GM19395 (cell line): ENCODE results near the gene ZNF528.

Experiments used
- ATAC-seq: cut with Tn5 transposase; IDR thresholded peaks from one replicate; pipeline ENCODE4 v1.9.1; 2021; ENCODE audit warnings: mild to moderate bottlenecking, moderate library complexity; ENCODE audit not compliant: unreplicated experiment

The ZNF528 gene

DNA sequence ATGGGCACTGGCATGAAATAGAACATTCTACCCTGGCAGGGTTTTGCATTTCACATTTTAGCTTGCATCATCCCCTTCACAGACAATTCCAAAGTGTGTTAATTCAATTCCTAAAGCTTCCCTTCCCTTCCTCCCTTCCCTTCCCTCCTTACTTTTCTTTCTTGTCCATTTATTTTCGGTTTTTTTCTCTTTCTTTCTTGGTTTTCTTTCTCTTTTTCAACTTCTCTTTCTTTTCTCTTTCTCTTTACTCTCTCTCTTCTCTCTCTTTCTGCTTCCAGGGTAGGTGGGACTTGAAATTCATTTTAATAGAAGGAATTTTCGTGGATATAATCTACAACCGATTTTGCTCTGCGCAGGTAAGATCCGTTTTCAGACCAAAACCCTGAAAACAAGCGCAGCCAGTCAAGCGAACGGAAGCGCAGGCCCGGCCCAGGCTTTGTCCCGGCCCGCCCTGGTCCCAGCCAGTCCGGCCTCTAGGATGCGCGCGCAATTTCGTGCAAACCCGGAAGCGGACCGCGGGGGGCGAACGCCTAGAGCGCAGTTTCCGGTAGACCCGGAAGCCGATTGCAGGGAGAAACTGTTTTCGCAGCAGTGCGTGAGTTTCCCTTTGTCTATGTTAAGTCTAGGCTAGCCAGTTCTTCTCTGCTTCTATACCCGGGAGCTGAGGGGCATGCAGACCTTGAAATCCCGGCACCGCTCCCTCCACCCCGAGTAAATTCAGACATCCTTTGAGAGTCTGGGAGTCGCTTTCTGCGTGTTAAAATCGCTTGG is at the start of gene ZNF528:
TSS of gene ZNF528 (plus strand) at position 540 of the 771 bp plus-strand sequence. CDS start 4,165 bp downstream, outside the sequence.
- ATAC-seq, result peak; percentile 80

DNA sequence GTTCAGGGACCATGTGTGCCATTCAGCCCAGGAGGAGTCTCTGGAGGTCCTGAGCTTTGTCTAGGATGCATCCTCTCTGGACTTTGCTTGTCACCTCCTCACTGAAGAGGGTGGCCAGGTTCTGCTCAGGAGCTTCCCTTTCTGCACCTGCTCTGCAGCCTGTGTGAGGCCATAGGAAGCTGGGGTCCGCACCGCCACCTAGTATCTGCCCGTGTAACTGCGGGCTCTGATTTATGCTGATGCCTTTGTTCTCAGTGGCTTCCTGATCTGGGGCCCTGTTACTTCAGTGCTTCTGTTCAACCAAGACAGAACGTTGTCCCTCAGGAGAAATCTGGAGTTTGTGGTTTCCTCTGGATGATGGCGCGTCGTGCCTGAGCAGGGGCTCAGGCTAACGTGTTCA is 46.1 kb upstream of the ZNF528 start:
- no peak for ATAC-seq

DNA sequence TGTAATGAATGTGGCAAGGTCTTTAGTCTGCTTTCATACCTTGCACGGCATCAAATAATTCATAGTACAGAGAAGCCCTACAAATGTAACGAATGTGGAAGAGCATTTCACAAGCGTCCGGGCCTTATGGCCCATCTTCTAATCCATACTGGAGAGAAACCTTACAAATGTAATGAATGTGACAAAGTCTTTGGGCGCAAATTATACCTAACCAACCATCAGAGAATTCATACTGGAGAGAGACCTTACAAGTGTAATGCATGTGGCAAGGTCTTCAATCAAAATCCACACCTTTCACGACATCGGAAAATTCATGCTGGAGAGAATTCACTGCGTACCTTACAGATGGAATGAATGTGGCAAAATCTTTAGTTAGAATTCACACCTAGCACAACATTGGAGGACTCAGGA is 31.2 kb upstream of the ZNF528 start:
- no peak for ATAC-seq

DNA sequence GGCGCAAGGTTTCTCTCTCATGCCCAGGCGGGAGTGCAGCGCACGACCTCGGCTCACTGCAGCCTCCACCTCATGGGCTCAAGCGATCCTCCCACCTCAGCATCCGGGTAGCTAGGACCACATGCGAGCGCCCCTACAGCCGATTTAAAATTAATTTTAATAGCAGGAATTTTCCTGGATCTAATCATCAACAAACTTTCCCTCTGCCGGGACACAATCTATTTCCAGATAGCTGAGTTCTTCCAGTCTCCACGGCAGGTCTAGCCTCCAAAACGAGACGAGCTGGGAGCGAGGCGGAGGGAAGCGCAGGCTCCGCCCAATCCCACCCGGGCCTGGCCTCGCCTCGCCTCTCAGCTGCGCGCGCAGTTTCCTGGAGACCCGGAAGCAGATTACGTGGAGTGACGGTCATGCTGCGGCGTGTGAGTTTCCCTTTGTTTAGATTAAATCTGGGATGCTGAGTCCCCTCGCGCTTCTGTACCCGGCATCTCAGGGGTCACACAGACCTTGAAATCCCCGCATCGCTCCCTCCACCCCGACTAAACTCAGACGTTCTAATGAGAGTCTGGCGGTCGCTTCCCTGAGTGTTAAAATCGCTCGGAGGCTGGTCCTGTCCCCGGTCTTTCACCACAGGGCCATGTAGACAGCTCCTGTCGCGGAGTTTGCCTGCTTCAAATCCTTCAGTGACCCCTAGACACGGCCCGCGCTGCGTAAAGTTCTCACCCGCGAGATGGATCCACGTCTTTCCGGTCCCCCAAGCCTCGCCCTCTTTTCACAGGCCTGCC is 27.9 kb upstream of the ZNF528 start, which contains the start of gene ZNF880:
TSS of gene ZNF880 (plus strand) at position 365 of the 782 bp plus-strand sequence. CDS start at position 408, 43 bp downstream.
- ATAC-seq, result peak; percentile 82

DNA sequence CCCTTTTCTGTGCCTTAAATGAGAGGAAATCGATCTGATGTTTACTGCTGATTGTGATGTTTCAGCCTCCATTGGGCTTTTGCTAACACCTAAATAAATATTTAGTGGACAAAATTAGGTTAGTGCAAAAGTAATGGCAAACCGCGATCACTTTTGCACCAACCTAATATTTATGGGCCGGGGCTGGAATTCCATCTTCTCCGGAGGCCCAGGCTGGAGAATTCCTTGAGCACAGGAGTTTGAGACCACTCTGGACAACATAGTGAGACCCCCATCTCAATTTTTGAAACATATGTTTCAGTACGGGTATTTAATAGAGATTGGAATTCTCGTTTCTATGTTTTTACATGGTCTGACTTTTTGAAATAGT is 27.3 kb upstream of the ZNF528 start:
- no peak for ATAC-seq

DNA sequence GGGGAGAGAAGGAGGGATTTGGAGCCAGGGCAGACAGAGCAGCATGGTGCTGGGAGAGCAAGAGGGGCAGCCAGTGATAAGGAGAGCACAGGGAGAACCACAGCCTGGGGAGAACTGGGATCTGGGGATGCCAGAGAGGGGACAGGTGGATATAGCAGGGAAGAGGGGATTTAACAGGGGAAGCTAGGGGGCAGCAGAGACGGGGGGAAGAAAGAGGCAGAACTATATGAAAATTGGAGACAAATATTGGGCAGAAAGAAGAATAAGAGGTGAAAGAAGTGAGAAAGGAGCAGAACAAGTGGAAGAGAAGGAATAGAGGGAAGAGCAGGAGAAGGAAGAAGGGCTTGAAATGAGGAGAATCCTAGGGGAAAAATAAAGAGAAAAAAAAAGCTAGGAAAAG is 6.5 kb upstream of the ZNF528 start:
- no peak for ATAC-seq

DNA sequence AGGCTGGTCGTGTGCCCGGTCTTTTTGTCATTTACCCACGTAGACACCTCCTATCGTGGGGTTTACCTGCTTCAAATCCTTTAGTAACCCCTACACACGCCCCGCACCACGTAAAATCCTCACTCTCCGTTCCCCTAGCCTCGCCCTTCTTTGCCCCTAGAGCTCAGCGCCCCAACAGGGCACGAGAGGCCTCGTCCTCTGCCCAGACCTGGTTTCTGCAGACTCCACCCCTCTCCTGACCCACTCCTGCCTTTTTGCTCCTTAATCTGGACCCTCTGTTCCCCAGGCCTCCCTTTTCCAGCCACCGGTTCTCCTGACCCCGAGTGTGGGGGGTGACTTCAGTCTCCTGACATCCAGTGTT is 412 bp downstream of the ZNF528 start:
- ATAC-seq, result peak; percentile 25

DNA sequence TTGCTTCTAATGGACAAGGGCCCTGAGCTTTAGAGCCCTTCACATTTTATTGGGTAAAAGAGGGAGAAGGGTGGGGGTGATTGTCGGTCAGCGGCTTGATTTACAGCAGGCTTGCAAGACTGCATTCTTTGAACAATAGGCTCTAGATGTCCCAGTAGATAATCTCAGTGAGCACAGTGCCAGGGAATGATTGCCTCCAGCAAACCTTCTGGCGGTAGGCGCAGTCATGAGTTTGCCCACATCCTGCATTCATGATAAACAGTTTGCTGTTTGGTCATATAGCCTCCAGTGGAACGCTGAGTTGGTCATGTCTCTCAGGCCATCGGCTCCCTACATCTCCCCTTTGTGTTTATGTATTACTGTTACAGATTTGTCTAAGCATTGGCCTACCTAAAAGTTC is 12.6 kb downstream of the ZNF528 start:
- no peak for ATAC-seq

DNA sequence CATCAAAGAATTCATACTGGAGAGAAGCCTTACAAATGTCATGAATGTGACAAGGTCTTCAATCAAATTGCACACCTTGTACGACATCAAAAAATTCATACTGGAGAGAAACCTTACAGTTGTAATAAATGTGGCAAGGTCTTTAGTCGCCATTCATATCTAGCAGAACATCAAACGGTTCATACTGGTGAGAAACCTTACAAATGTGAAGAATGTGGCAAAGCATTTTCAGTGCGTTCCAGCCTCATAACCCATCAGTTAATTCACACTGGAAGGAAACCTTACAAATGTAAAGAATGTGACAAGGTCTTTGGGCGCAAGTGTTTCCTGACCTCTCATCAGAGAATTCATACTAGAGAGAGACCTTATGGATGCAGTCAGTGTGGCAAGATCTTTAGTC is 18.1 kb downstream of the ZNF528 start:
- no peak for ATAC-seq

DNA sequence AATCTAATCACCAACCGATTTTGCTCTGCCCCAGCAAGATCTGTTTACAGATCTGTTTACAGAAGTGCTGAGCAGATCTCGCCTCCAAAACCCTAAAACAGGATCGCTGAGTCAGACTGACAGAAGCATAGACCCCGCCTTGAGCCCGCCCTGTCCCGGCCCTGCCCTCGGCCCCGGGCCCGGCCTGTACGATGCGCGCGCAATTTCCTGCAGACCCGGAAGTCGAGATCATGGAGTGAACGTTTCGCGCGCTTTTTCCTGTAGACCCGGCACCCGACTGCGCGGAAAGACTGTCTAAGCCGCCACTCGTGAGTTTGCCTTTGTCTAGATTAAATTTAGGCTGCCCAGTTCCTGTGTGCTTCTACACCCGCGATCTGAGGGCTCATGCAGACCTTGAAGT is 31.3 kb downstream of the ZNF528 start, which contains the start of gene ZNF534:
TSS of gene ZNF534 (plus strand) at position 212 of the 400 bp plus-strand sequence. CDS start 2,327 bp downstream, outside the sequence.
- no peak for ATAC-seq

DNA sequence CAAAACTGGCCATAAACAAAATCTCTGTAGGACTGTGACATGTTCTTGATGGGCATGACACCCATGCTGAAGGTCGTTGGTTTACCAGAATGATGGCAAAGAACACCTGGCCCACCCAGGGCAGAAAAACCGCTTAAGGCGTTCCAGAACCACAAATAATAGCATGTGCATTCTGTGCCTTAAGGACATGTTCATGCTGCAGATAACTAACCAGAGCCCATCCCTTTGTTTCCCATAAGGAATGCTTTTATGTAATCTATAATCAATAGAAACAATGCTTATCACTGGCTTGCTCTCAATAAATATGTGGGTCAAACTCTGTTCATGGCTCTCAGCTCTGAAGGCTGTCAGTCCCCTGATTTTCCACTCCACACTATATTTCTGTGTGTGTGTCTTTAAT is 44.5 kb downstream of the ZNF528 start:
- ATAC-seq, result no peak

DNA sequence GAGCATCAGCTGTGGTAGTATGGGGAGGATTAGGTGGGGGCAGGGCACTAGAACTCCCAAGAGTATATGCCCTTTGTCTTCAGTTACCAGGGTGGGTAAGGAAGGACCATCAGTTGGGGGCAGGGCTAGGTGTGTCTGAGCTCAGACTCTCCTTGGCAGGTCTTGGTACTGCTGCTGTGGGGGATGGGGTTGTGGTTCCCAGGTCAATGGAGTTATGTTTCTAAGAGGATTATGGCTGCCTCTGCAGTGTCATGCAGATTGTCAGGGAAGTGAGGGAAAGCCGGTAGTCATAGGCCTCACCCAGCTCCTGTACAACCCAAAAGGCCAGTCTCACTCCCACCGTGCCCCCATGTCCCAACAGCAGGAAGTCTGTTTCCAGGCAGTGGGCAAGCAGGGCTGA is 46.9 kb downstream of the ZNF528 start:
- no peak for ATAC-seq

DNA sequence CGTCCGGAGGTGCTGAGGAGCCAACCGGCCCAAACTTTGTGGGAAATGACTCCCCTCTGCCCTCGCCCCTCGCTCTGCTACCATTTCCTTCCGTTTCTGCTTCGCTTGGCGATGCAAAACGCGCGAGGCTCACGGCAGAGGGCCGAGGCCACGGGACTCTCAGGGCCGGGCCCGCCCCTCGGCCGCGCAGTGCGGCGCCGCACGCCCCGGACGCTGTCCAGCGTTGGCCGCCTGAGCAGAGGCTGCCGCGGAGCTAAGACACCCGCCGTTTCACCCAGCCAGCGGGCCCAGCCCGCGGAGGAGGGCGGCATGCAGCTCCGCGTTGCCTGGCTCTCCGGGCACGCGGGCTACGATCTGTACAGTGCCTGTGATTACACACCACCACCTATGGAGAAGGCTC is 53.6 kb downstream of the ZNF528 start:
- no peak for ATAC-seq

DNA sequence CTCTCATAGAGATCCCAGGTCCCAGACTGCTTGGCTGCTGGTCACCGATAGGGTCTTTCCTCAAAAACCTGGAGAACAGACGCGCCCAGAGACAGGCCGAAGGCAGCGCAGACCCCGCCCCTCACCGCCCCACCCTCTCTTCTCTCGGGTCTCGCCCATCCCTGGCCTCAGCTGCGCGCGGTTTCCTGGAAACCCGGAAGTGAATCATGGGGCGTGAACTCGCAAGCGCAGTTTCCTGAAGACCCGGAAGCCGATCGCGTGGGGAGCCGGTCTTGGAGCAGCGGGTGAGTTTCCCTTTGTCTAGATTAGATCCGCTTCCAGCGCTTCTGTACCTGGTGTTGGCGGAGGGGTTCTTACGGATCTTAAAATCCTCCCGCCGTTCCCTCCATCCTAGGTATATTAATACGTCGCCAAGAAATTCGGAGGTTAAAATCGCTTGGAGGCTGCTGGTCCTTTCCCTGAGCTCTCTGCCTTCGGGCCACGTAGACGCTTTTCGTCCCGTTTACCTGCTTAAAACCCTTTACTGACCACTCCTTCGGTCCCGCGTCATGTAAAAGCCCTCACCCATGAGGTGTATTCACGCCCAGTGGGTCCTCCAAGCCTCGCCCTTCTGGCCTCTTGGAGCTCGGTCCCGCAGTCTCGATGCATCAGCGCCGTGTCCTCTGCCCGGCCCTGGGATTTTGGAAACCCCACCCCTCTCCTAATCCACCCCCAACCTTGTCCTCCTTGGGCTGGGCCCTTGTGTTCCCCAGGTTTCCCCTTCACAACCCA is 55.9 kb downstream of the ZNF528 start, which contains the start of gene ZNF578:
TSS of gene ZNF578 (plus strand) at position 230 of the 771 bp plus-strand sequence. CDS start 48,293 bp downstream, outside the sequence.
- ATAC-seq, result no peak

DNA sequence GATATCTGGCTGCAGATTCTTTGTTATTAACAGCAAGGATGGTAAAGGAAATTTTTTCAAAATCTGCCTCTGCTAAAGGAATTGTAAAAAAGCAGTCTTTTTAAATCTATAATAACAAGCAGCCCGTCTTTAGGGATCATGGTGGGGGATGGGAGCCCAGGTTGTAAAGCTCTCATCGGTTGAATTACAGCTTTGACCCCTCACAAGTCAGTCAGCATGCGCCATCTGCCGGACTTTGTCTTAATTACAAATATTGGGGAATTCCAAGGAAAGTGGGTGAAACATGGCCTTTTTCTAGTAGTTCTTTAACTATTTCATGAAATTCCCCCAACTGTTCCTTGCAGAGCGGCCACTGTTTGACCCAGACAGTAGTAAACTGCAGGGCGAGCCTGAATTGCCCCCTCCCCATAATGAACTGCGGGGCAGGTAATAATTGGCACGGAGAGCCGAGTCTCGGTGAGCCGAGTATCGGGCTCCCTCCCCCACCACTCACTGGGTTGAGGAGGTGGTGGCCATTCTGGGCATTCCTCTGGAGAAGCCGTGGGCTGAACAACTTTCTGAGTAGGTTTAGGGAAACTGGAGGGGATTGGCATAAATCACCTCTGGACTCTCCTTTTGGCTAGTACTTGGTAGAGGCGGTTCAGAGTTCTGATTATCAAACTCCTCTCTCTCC is 67.3 kb downstream of the ZNF528 start:
- ATAC-seq, result no peak
